Astrocyte (in vitro differentiated cells and primary cell): Measurements from ENCODE around the gene MYLK3. TPM values are rescaled to one million over a fixed set of nuclear protein-coding genes. Genes with fewer than 3 reads are reported as not detected.

Experiments used
- DNase-seq: peaks from one replicate; pipeline ENCODE4 v3.0.0-alpha.2; 2010; ENCODE audit warnings: low read depth
- FAIRE-seq: peaks from 2 replicates; lab custom pipeline; 2011; peaks lifted over from hg19 to GRCh38; lab: Jason Lieb, UNC
- H2AFZ ChIP-seq: 2 replicates; pipeline ENCODE4 v1.6.0; 2012; ENCODE audit warnings: low read depth, low read length, inconsistent platforms
- H3K27ac ChIP-seq: 2 replicates; pipeline ENCODE4 v1.5.1; 2011; ENCODE audit warnings: low read depth, low read length, inconsistent platforms
- H3K27me3 ChIP-seq: 2 replicates; pipeline ENCODE4 v1.6.0; 2011; ENCODE audit warnings: low read length, inconsistent platforms; ENCODE audit not compliant: insufficient read depth
- H3K36me3 ChIP-seq: 2 replicates; pipeline ENCODE4 v1.5.1; 2011; ENCODE audit warnings: low read length, inconsistent platforms; ENCODE audit not compliant: insufficient read depth
- H3K4me1 ChIP-seq: 2 replicates; pipeline ENCODE4 v1.5.1; 2011; ENCODE audit warnings: low read length, inconsistent platforms; ENCODE audit not compliant: insufficient read depth
- H3K4me2 ChIP-seq: 2 replicates; pipeline ENCODE4 v1.6.0; 2012; ENCODE audit warnings: low read length, inconsistent platforms
- H3K4me3 ChIP-seq: 2 replicates; pipeline ENCODE4 v1.5.1; 2011; ENCODE audit warnings: low read depth, mild to moderate bottlenecking, low read length, inconsistent platforms; ENCODE audit not compliant: insufficient read depth
- H3K79me2 ChIP-seq: 2 replicates; pipeline ENCODE4 v1.6.0; 2012; ENCODE audit warnings: mild to moderate bottlenecking, low read length, inconsistent platforms; ENCODE audit not compliant: insufficient read depth
- H3K9ac ChIP-seq: 2 replicates; pipeline ENCODE4 v1.6.0; 2012; ENCODE audit warnings: mild to moderate bottlenecking, low read length, inconsistent platforms
- H3K9me3 ChIP-seq: 2 replicates; pipeline ENCODE4 v1.5.1; 2012; ENCODE audit warnings: low read depth, mild to moderate bottlenecking, low read length, inconsistent platforms; ENCODE audit not compliant: insufficient read depth
- H4K20me1 ChIP-seq: 2 replicates; pipeline ENCODE4 v1.6.0; 2012; ENCODE audit warnings: low read length, inconsistent platforms; ENCODE audit not compliant: insufficient read depth
- H3K27ac Mint-ChIP-seq: one replicate; pipeline ENCODE4 v1.8.0; 2021; ENCODE audit warnings: mild to moderate bottlenecking, mixed read lengths; ENCODE audit not compliant: unreplicated experiment
- H3K27me3 Mint-ChIP-seq: one replicate; pipeline ENCODE4 v1.8.0; 2021; ENCODE audit warnings: low read depth, mixed read lengths; ENCODE audit not compliant: unreplicated experiment
- H3K36me3 Mint-ChIP-seq: one replicate; pipeline ENCODE4 v1.8.0; 2021; ENCODE audit warnings: low read depth, mixed read lengths; ENCODE audit not compliant: unreplicated experiment
- H3K4me1 Mint-ChIP-seq: one replicate; pipeline ENCODE4 v1.8.0; 2021; ENCODE audit warnings: low read depth, mixed read lengths; ENCODE audit not compliant: unreplicated experiment
- H3K4me3 Mint-ChIP-seq: one replicate; pipeline ENCODE4 v1.8.0; 2021; ENCODE audit warnings: mild to moderate bottlenecking, moderate library complexity, mixed read lengths; ENCODE audit not compliant: unreplicated experiment
- H3K9me3 Mint-ChIP-seq: one replicate; pipeline ENCODE4 v1.8.0; 2021; ENCODE audit warnings: mild to moderate bottlenecking, mixed read lengths; ENCODE audit not compliant: unreplicated experiment
- EZH2 ChIP-seq: IDR thresholded peaks from 2 replicates; pipeline ENCODE4 v1.6.1; 2012; ENCODE audit warnings: mild to moderate bottlenecking, low read length, inconsistent platforms; ENCODE audit not compliant: insufficient read depth
- total RNA-seq: library from RNA; stranded (reverse); gene quantifications from 2 replicates; pipeline ENCODE4 v1.2.1, GENCODE V29; 2021
- TF ChIP-seq, protein P1 (sequence below): IDR thresholded peaks from 2 replicates; pipeline ENCODE4 v1.5.1; 2011; ENCODE audit warnings: low read depth, mild to moderate bottlenecking, inconsistent platforms, low read length, moderate library complexity; ENCODE audit not compliant: insufficient read depth

The MYLK3 gene
- total RNA-seq, 1 donor from 2014 or later: 1.3 TPM

DNA sequence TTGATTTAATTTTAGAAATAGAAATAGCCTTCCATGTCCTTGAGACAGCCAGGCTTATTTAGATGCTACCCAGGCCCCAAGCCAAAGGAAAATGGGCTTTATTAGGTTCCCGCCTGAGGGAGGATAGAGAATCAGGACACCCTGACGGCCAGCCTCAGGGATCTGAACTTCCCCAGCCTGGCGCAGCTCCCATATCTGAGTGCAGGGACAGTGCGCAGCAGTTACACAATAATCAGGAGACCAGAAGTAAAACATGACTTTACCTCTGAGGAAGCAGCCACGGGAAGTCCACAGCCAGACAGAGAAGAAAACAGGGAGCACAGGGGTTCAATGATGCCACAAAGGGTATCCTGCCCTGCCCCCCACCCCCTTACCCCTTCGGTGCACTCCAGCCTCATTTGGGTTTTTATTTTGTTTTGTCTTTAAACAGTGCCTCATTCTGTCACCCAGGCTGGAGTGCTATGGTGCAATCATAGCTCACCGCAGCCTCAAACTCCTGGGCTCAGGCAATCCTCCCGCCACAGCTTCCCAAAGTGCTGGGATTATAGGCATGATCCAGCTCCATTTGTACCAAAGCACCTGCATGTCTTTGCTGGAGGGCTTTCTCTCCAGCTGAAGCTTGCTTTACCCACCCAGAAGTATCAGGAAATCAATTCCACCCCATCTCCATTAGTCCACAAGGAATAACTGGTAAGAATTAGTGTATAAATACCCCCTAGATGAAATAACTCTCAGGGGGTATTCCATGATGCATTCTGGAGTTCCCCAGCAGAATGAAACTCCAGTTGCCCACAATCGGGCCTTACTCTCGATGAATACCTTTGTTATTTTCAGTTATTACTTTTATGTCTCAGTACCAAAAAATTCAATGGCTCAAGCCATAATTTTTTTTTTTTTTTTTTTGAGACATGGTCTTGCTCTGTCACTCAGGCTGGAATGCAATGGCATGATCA lies 36.8 kb downstream of the MYLK3 start:
- H3K9ac ChIP-seq: no peak overlapping the region
- H3K36me3 Mint-ChIP-seq: peaks cover 2% of the 10 kb centered on the region
- no peak for DNase-seq
- TF ChIP-seq, protein P1, sequence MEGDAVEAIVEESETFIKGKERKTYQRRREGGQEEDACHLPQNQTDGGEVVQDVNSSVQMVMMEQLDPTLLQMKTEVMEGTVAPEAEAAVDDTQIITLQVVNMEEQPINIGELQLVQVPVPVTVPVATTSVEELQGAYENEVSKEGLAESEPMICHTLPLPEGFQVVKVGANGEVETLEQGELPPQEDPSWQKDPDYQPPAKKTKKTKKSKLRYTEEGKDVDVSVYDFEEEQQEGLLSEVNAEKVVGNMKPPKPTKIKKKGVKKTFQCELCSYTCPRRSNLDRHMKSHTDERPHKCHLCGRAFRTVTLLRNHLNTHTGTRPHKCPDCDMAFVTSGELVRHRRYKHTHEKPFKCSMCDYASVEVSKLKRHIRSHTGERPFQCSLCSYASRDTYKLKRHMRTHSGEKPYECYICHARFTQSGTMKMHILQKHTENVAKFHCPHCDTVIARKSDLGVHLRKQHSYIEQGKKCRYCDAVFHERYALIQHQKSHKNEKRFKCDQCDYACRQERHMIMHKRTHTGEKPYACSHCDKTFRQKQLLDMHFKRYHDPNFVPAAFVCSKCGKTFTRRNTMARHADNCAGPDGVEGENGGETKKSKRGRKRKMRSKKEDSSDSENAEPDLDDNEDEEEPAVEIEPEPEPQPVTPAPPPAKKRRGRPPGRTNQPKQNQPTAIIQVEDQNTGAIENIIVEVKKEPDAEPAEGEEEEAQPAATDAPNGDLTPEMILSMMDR: no peak
- no peak for TF ChIP-seq EZH2
- H3K36me3 ChIP-seq: no peaks in the 10 kb centered on the region
- peaks cover 6% of the 10 kb centered on the region for H3K27me3 Mint-ChIP-seq
- no peaks in the 10 kb centered on the region for H3K27me3 ChIP-seq
- no peak overlapping the region for H3K27ac Mint-ChIP-seq
- H4K20me1 ChIP-seq: no peaks in the 10 kb centered on the region
- peaks cover 2% of the 10 kb centered on the region for H3K9me3 Mint-ChIP-seq
- no peak overlapping the region for H3K4me3 ChIP-seq
- no peaks in the 10 kb centered on the region for H3K9me3 ChIP-seq
- H3K4me1 Mint-ChIP-seq: peaks cover 2% of the 10 kb centered on the region
- H2AFZ ChIP-seq: no peak overlapping the region
- H3K27ac ChIP-seq: no peak overlapping the region
- H3K4me3 Mint-ChIP-seq: no peak overlapping the region
- H3K4me2 ChIP-seq: no peak overlapping the region
- no peaks in the 10 kb centered on the region for H3K4me1 ChIP-seq
- H3K79me2 ChIP-seq: no peaks in the 10 kb centered on the region
- no peak for FAIRE-seq

DNA sequence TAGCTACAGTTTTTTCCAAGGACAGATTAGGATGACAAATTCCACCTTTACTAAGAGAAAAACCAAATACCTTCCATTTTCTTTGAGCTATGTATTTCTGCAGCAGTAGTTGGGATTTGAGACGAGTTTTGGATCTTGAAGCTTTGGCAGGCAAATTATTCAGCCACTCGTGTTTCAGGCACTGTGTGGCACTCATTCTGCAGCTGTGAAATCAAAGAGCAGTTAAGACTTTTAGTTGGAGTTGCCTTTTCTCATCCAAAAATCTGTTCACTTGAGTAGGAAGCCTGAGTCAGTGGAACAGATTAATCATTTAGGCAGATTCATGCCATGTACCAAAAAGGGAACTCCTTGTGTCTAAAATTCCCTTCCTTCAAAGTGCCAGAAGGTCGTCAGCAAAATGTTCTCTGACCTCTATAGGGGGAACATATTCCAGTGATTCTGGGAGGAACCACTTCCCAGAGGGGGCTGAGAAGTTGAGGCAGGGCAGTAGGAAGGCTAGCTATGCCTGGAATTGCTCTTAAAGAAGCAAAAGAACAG lies 38.6 kb downstream of the MYLK3 start:
- no peak overlapping the region for H2AFZ ChIP-seq
- no peaks in the 10 kb centered on the region for H3K36me3 ChIP-seq
- Mint-ChIP-seq H3K9me3 (no peaks in the 10 kb centered on the region), H3K36me3 (no peaks in the 10 kb centered on the region), H3K4me3 (no peak overlapping the region), H3K27me3 (peaks cover 5% of the 10 kb centered on the region), H3K4me1 (peaks cover 2% of the 10 kb centered on the region), H3K27ac (no peak overlapping the region)
- no peaks in the 10 kb centered on the region for H4K20me1 ChIP-seq
- FAIRE-seq (no peak), DNase-seq (no peak)
- no peak overlapping the region for H3K4me2 ChIP-seq
- no peaks in the 10 kb centered on the region for H3K79me2 ChIP-seq
- TF ChIP-seq, protein P1: no peak
- no peak for TF ChIP-seq EZH2
- H3K27me3 ChIP-seq: no peaks in the 10 kb centered on the region
- H3K27ac ChIP-seq: no peak overlapping the region
- H3K4me3 ChIP-seq: no peak overlapping the region
- H3K9me3 ChIP-seq: no peaks in the 10 kb centered on the region
- no peak overlapping the region for H3K9ac ChIP-seq
- H3K4me1 ChIP-seq: no peaks in the 10 kb centered on the region

DNA sequence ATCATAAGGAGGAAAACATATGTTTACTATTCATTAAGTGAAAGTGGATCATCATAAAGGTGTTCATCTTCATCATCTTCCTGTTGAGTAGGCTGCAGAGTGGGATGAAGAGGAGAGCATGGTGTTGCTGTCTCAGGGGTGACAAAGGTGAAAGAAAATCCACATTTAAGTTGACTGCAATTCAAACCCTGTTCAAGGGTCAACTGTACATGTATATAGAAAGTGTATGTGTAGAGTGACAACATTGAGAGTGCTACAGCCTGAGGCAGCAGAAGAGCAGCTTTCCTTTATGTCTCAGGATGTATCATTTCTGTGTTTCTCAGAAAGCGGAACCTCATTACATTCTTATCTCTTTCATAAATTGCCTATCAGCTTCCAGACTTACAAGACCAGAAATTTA lies 41.5 kb downstream of the MYLK3 start:
- no peaks in the 10 kb centered on the region for H3K4me1 ChIP-seq
- H2AFZ ChIP-seq: no peak overlapping the region
- H3K36me3 ChIP-seq: no peaks in the 10 kb centered on the region
- TF ChIP-seq EZH2: no peak
- TF ChIP-seq, protein P1: no peak
- H3K79me2 ChIP-seq: no peaks in the 10 kb centered on the region
- DNase-seq (no peak), FAIRE-seq (no peak)
- H3K4me2 ChIP-seq: no peak overlapping the region
- H3K9ac ChIP-seq: no peak overlapping the region
- H3K4me3 ChIP-seq: no peak overlapping the region
- H3K27ac ChIP-seq: no peak overlapping the region
- H3K9me3 Mint-ChIP-seq: no peaks in the 10 kb centered on the region
- no peaks in the 10 kb centered on the region for H4K20me1 ChIP-seq
- H3K4me3 Mint-ChIP-seq: no peak overlapping the region
- no peaks in the 10 kb centered on the region for H3K27me3 ChIP-seq
- no peaks in the 10 kb centered on the region for H3K9me3 ChIP-seq
- H3K4me1 Mint-ChIP-seq: peaks cover 2% of the 10 kb centered on the region
- peaks cover 5% of the 10 kb centered on the region for H3K27me3 Mint-ChIP-seq
- H3K27ac Mint-ChIP-seq: no peak overlapping the region
- H3K36me3 Mint-ChIP-seq: no peaks in the 10 kb centered on the region
